Endothelial cell of umbilical vein (primary cell): ENCODE measurements around the gene CTNNA2. TPM values are rescaled to one million over a fixed set of nuclear protein-coding genes. Genes with fewer than 3 reads are reported as not detected.

Experiments
- BruUV-seq: library from RNA; stranded (reverse); fragments of 400-500 nt; replicated peaks from 2 replicates; lab custom pipeline; 2021; lab: Mats Ljungman, UMichigan
- CTCF ChIA-PET: fragments of 300-600, 350-600 bp; sonication (Branson Sonifier 250); formaldehyde crosslinking; loops from one replicate; lab custom pipeline; 2021; ENCODE audit warnings: antibody characterized with exemption, inconsistent platforms; lab: Charles Lee
- POLR2A ChIA-PET: fragments of 300-600, 350-600 bp; sonication (Branson Sonifier 250); formaldehyde crosslinking; loops from one replicate; lab custom pipeline; 2021; ENCODE audit warnings: antibody characterized with exemption, inconsistent platforms; lab: Charles Lee
- DNase-seq: peaks from one replicate; pipeline ENCODE4 v3.0.0-alpha.2; 2011; ENCODE audit warnings: low read depth, low spot score
- FAIRE-seq: peaks from 2 replicates; lab custom pipeline; 2011; peaks lifted over from hg19 to GRCh38; lab: Jason Lieb, UNC
- H2AFZ ChIP-seq: 2 replicates; pipeline ENCODE4 v1.6.0; 2012; ENCODE audit warnings: low read depth, low read length, control low read depth, inconsistent platforms
- H3K27ac ChIP-seq: 2 replicates; pipeline ENCODE4 v1.5.1; 2011; ENCODE audit warnings: low read depth, mild to moderate bottlenecking, control low read depth, low read length, moderate library complexity; ENCODE audit not compliant: insufficient read depth
- H3K27me3 ChIP-seq, 2 experiments: 2 replicates each; pipeline versions ENCODE4 v1.6.0 to v1.6.1; 2011; ENCODE audit warnings: low read length in 2 of 2, mixed read lengths in 1 of 2; ENCODE audit not compliant: control insufficient read depth in 2 of 2, insufficient read depth in 2 of 2
- H3K36me3 ChIP-seq, 2 experiments: 2 replicates in 1 of 2; 3 replicates in 1 of 2; pipeline ENCODE4 v1.5.1; 2011; ENCODE audit warnings: low read length in 2 of 2, mild to moderate bottlenecking in 1 of 2, moderate library complexity in 1 of 2; ENCODE audit not compliant: control insufficient read depth in 2 of 2, insufficient read depth in 2 of 2; ENCODE audit errors: extremely low read depth in 1 of 2
- H3K4me1 ChIP-seq: 3 replicates; pipeline ENCODE4 v1.5.1; 2011; ENCODE audit warnings: mild to moderate bottlenecking, low read length; ENCODE audit not compliant: control insufficient read depth, insufficient read depth; ENCODE audit errors: extremely low read depth
- H3K4me2 ChIP-seq: 2 replicates; pipeline ENCODE4 v1.6.1; 2011; ENCODE audit warnings: low read length, control low read depth, mixed read lengths; ENCODE audit not compliant: insufficient read depth
- H3K4me3 ChIP-seq, 3 experiments: fragments of 200-600 bp in 1 of 3; sonication (generic), shearing (Covaris generic) in 1 of 3; replicated peaks in 1 of 3; 2 replicates each; pipeline ENCODE4 v1.5.1; 2011 to 2016; ENCODE audit warnings: control low read depth in 3 of 3, low read length in 3 of 3, mild to moderate bottlenecking in 2 of 3, inconsistent platforms in 1 of 3, low read depth in 1 of 3, moderate library complexity in 1 of 3; ENCODE audit not compliant: insufficient read depth in 1 of 3
- H3K79me2 ChIP-seq: 2 replicates; pipeline ENCODE4 v1.6.0; 2012; ENCODE audit warnings: low read length, inconsistent platforms; ENCODE audit not compliant: control insufficient read depth, insufficient read depth
- H3K9ac ChIP-seq: replicated peaks from 2 replicates; pipeline ENCODE3; 2011; ENCODE audit warnings: low read length, control low read depth; ENCODE audit not compliant: insufficient read depth; ENCODE audit errors: extremely low read depth
- H3K9me1 ChIP-seq: replicated peaks from 3 replicates; pipeline ENCODE4 v1.6.0; 2011; ENCODE audit warnings: mild to moderate bottlenecking, low read length; ENCODE audit not compliant: control insufficient read depth, insufficient read depth; ENCODE audit errors: extremely low read depth
- H3K9me3 ChIP-seq: replicated peaks from 2 replicates; pipeline ENCODE4 v1.5.1; 2012; ENCODE audit warnings: low read length, inconsistent platforms; ENCODE audit not compliant: control insufficient read depth, insufficient read depth
- H4K20me1 ChIP-seq: replicated peaks from 2 replicates; pipeline ENCODE3; 2011; ENCODE audit warnings: mild to moderate bottlenecking, low read length; ENCODE audit not compliant: control insufficient read depth, insufficient read depth; ENCODE audit errors: extremely low read depth
- EZH2 ChIP-seq: IDR thresholded peaks from 2 replicates; pipeline ENCODE4 v1.6.1; 2012; ENCODE audit warnings: borderline replicate concordance, low read depth, mild to moderate bottlenecking, moderate library complexity, low read length, inconsistent platforms; ENCODE audit not compliant: severe bottlenecking
- FOS ChIP-seq: IDR thresholded peaks from 2 replicates; pipeline ENCODE4 v1.6.1; 2011; ENCODE audit warnings: mild to moderate bottlenecking, low read length, moderate library complexity, borderline replicate concordance; ENCODE audit not compliant: insufficient read depth
- GATA2 ChIP-seq: IDR thresholded peaks from 2 replicates; pipeline ENCODE4 v1.7.0; 2011; ENCODE audit warnings: low read depth, mild to moderate bottlenecking, moderate library complexity, mixed read lengths, low read length; ENCODE audit not compliant: insufficient read length, insufficient read depth
- JUN ChIP-seq: IDR thresholded peaks from 2 replicates; pipeline ENCODE4 v1.6.1; 2011; ENCODE audit warnings: borderline replicate concordance, low read depth; ENCODE audit not compliant: insufficient read length, insufficient read depth
- MYC ChIP-seq: IDR thresholded peaks from one replicate; pipeline ENCODE4 v1.6.1; 2011; ENCODE audit warnings: mild to moderate bottlenecking, low read depth, low read length
- POLR2A ChIP-seq: IDR thresholded peaks from 2 replicates; pipeline ENCODE4 v1.6.1; 2012; ENCODE audit warnings: low read depth, mild to moderate bottlenecking, control low read depth, low read length
- POLR2AphosphoS5 ChIP-seq: IDR thresholded peaks from 2 replicates; pipeline ENCODE4 v1.6.1; 2012; ENCODE audit warnings: low read depth, mild to moderate bottlenecking, control low read depth, low read length, moderate library complexity; ENCODE audit not compliant: insufficient read depth
- dilution Hi-C: fragments of 300-500 bp; cut with MboI; formaldehyde crosslinking; loops from one replicate; pipeline ENCODE4 v1.15.0; 2019; ENCODE audit warnings: low sequenced_read_pairs; ENCODE audit not compliant: extremely low pct_ligation_motif_present
- intact Hi-C: fragments of 100-400 bp; cut with micrococcal nuclease; formaldehyde crosslinking; loops from one replicate; pipeline ENCODE4 v1.10.0; 2022
- polyA plus RNA-seq, 4 experiments: library from polyadenylated mRNA; depleted of rRNA in 3 of 4; stranded (reverse) in 3 of 4; unstranded in 1 of 4; fragments of >200 nt; gene quantifications; 2 replicates each; pipeline versions ENCODE4 v1.2.1 to v1.2.3, GENCODE V29; 2011 to 2012; ENCODE audit warnings: missing spikeins in 1 of 4
- total RNA-seq: library from RNA; stranded (reverse); gene quantifications from 2 replicates; pipeline ENCODE4 v1.2.3, GENCODE V29; 2021
- TF ChIP-seq, protein P1 (sequence below), 2 donors: IDR thresholded peaks; 1 replicate in 1 of 2; 2 replicates in 1 of 2; pipeline ENCODE4 v1.5.1; 2011; ENCODE audit warnings: low read length in 2 of 2, mild to moderate bottlenecking in 2 of 2, moderate library complexity in 2 of 2, control low read depth in 1 of 2, inconsistent platforms in 1 of 2, low read depth in 1 of 2; ENCODE audit not compliant: insufficient read depth in 1 of 2; ENCODE audit errors: extremely low read depth in 1 of 2
- TF ChIP-seq, protein P2 (sequence below): IDR thresholded peaks from 2 replicates; pipeline ENCODE4 v1.6.1; 2011; ENCODE audit not compliant: insufficient read depth, insufficient read length

CTNNA2 gene
- total and polyA plus RNA-seq, 2 donors (not counting 3 experiments of a cell fraction or from before 2014, with no cell fraction given), result not detected

DNA sequence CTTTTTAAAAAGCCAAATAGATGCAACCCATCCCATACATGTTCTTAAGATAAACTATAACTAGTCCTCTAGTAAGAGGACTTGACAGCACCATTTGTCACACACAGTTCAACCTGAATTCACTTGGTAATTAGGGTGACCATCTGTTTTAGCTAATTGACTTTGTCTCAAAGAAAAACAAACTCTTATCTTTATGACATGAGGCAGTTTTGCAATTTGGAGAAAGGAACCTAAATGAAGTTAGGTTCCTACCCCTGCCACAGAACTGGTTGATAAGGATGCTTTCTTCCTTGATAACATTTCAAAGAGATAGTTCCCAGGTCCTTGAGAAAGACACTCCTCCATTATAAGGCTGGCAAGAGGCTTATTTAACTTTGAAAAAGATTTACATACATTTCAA lies 849.1 kb downstream of the CTNNA2 start:
- Histone ChIP-seq H3K9me3 (no peaks in the 10 kb centered on the region), H3K27ac (no peak overlapping the region), H2AFZ (no peak overlapping the region), H4K20me1 (no peaks in the 10 kb centered on the region), H3K4me1 (no peaks in the 10 kb centered on the region), H3K4me3 (no peak overlapping the region), H3K36me3 (no peaks in the 10 kb centered on the region), H3K9me1 (no peaks in the 10 kb centered on the region), H3K9ac (no peak overlapping the region), H3K79me2 (no peaks in the 10 kb centered on the region), H3K4me2 (no peak overlapping the region), H3K27me3 (no peaks in the 10 kb centered on the region)
- CTCF ChIA-PET, result no interaction called here
- POLR2A ChIA-PET, result no interaction called here
- DNase-seq, result no peak
- intact Hi-C loops, result no loop called here
- dilution Hi-C loops, result no loop called here
- no peak for FAIRE-seq
- no TSS peak for BruUV-seq
- no peak for TF ChIP-seq POLR2AphosphoS5
- no peak for TF ChIP-seq JUN
- TF ChIP-seq POLR2A, result no peak
- TF ChIP-seq GATA2, result no peak
- TF ChIP-seq, protein P1, sequence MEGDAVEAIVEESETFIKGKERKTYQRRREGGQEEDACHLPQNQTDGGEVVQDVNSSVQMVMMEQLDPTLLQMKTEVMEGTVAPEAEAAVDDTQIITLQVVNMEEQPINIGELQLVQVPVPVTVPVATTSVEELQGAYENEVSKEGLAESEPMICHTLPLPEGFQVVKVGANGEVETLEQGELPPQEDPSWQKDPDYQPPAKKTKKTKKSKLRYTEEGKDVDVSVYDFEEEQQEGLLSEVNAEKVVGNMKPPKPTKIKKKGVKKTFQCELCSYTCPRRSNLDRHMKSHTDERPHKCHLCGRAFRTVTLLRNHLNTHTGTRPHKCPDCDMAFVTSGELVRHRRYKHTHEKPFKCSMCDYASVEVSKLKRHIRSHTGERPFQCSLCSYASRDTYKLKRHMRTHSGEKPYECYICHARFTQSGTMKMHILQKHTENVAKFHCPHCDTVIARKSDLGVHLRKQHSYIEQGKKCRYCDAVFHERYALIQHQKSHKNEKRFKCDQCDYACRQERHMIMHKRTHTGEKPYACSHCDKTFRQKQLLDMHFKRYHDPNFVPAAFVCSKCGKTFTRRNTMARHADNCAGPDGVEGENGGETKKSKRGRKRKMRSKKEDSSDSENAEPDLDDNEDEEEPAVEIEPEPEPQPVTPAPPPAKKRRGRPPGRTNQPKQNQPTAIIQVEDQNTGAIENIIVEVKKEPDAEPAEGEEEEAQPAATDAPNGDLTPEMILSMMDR (IDR thresholded peaks at IDR 0.05; ENCODE audit: extremely low read depth in 1 of 2, insufficient read depth in 1 of 2, low read depth in 1 of 2, low read length in 2 of 2), result no peak
- TF ChIP-seq FOS, result no peak
- TF ChIP-seq MYC, result no peak
- TF ChIP-seq EZH2, result no peak
- TF ChIP-seq, protein P2, sequence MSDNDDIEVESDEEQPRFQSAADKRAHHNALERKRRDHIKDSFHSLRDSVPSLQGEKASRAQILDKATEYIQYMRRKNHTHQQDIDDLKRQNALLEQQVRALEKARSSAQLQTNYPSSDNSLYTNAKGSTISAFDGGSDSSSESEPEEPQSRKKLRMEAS, result no peak
